Caco-2 (cell line): ENCODE results near the gene GRN. TPM values are rescaled to one million over a fixed set of nuclear protein-coding genes. Genes with fewer than 3 reads are reported as not detected.

Source experiments
- BruUV-seq: library from RNA; stranded (reverse); fragments of 400-500 nt; replicated peaks from 2 replicates; lab custom pipeline; 2021; lab: Mats Ljungman, UMichigan
- CTCF ChIA-PET: fragments of 300-600 bp; sonication (Branson Sonifier 250); formaldehyde crosslinking; loops from one replicate; lab custom pipeline; 2022; ENCODE audit warnings: antibody characterized with exemption; lab: Charles Lee
- POLR2A ChIA-PET: fragments of 300-600 bp; sonication (Branson Sonifier 250); formaldehyde crosslinking; loops from one replicate; lab custom pipeline; 2022; ENCODE audit warnings: antibody characterized with exemption; lab: Charles Lee
- DNase-seq, 2 experiments: peaks; one replicate each; pipeline versions ENCODE4 v3.0.0 to v3.0.0-alpha.2; 2020 to 2022
- H3K27me3 ChIP-seq: replicated peaks from 2 replicates; pipeline ENCODE4 v1.6.0; 2011; ENCODE audit warnings: low read length; ENCODE audit not compliant: control insufficient read depth, insufficient read depth
- H3K36me3 ChIP-seq: 2 replicates; pipeline ENCODE4 v1.5.1; 2011; ENCODE audit warnings: low read length; ENCODE audit not compliant: control insufficient read depth, insufficient read depth
- H3K4me1 ChIP-seq: fragments of 250-450 bp; sonication (Bioruptor Pico); 2 replicates; pipeline ENCODE4 v1.5.1; 2020; ENCODE audit warnings: mild to moderate bottlenecking
- H3K4me3 ChIP-seq: 2 replicates; pipeline ENCODE4 v1.5.1; 2011; ENCODE audit warnings: low read depth, mild to moderate bottlenecking, control low read depth, low read length
- H3K9me3 ChIP-seq: fragments of 250-450 bp; sonication (Bioruptor Pico); 2 replicates; pipeline ENCODE4 v1.5.1; 2020; ENCODE audit warnings: mild to moderate bottlenecking, moderate library complexity
- H3K27ac Mint-ChIP-seq: one replicate; pipeline ENCODE4 v1.8.0; 2022; ENCODE audit warnings: mixed read lengths; ENCODE audit not compliant: unreplicated experiment
- H3K27me3 Mint-ChIP-seq: one replicate; pipeline ENCODE4 v1.8.0; 2022; ENCODE audit warnings: mixed read lengths; ENCODE audit not compliant: insufficient read depth, unreplicated experiment
- H3K36me3 Mint-ChIP-seq: one replicate; pipeline ENCODE4 v1.8.0; 2022; ENCODE audit warnings: mild to moderate bottlenecking, mixed read lengths; ENCODE audit not compliant: insufficient read depth, unreplicated experiment
- H3K4me1 Mint-ChIP-seq: one replicate; pipeline ENCODE4 v1.8.0; 2022; ENCODE audit warnings: low read depth, mixed read lengths; ENCODE audit not compliant: unreplicated experiment
- H3K4me3 Mint-ChIP-seq: one replicate; pipeline ENCODE4 v1.8.0; 2022; ENCODE audit warnings: mild to moderate bottlenecking, moderate library complexity, mixed read lengths; ENCODE audit not compliant: unreplicated experiment
- H3K9me3 Mint-ChIP-seq: one replicate; pipeline ENCODE4 v1.8.0; 2022; ENCODE audit warnings: mixed read lengths; ENCODE audit not compliant: unreplicated experiment
- CTCF ChIP-seq, 2 experiments: fragments of 200-600 bp in 1 of 2; IDR thresholded peaks; 1 replicate in 1 of 2; 2 replicates in 1 of 2; pipeline versions ENCODE4 v1.5.1 to v1.8.0; 2011 to 2022; ENCODE audit warnings: antibody characterized with exemption in 1 of 2, control low read depth in 1 of 2, inconsistent platforms in 1 of 2, low read depth in 1 of 2, low read length in 1 of 2, mild to moderate bottlenecking in 1 of 2, moderate library complexity in 1 of 2; ENCODE audit not compliant: insufficient read depth in 1 of 2, severe bottlenecking in 1 of 2, unreplicated experiment in 1 of 2
- intact Hi-C: fragments of 100-400 bp; cut with micrococcal nuclease; formaldehyde crosslinking; loops from one replicate; pipeline ENCODE4 v1.10.0; 2022; ENCODE audit not compliant: unreplicated experiment
- total RNA-seq: library from RNA; stranded (reverse); gene quantifications from 2 replicates; pipeline ENCODE4 v1.2.3, GENCODE V29; 2022

The GRN gene
- total RNA-seq, 1 experiment from 2014 or later = 167 TPM

GRCh38 chr17:44354582-44355561 is 9.8 kb downstream of the GRN start:
- Mint-ChIP-seq H3K4me3 (no peak overlapping the region), H3K27ac (no peak overlapping the region), H3K4me1 (no peaks in the 10 kb centered on the region), H3K36me3 (no peaks in the 10 kb centered on the region), H3K9me3 (no peaks in the 10 kb centered on the region), H3K27me3 (no peaks in the 10 kb centered on the region)
- Histone ChIP-seq H3K9me3 (no peaks in the 10 kb centered on the region), H3K4me3 (no peak overlapping the region), H3K4me1 (no peaks in the 10 kb centered on the region), H3K27me3 (no peaks in the 10 kb centered on the region), H3K36me3 (peaks cover 2% of the 10 kb centered on the region; the same call in 1 of the 2 replicates)
- ChIA-PET POLR2A (no interaction called here), CTCF (interaction anchor here (0.6 kb wide), 1 partner anchor 65 kb away, joined by 8 read pairs; no protein-coding TSS in a partner anchor)
- intact Hi-C loops = no loop called here
- BruUV-seq = no TSS peak
- TF ChIP-seq CTCF (IDR thresholded peaks at IDR 0.05; ENCODE audit: insufficient read depth in 1 of 2, low read depth in 1 of 2, low read length in 1 of 2, severe bottlenecking in 1 of 2, unreplicated experiment in 1 of 2) = no peak
- no peak for DNase-seq

- ChIA-PET CTCF (interaction anchor here (1.3 kb wide), 1 partner anchor 168 kb away, joined by 3 read pairs; no protein-coding TSS in a partner anchor), POLR2A (no interaction called here)
- H3K9me3 Mint-ChIP-seq = no peaks in the 10 kb centered on the region
- no peaks in the 10 kb centered on the region for H3K27me3 ChIP-seq
- H3K27ac Mint-ChIP-seq = no peak overlapping the region
- DNase-seq = no peak
- intact Hi-C loops = no loop called here
- H3K4me3 ChIP-seq = no peak overlapping the region
- no TSS peak for BruUV-seq
- no peak for TF ChIP-seq CTCF (IDR thresholded peaks at IDR 0.05; ENCODE audit: insufficient read depth in 1 of 2, low read depth in 1 of 2, low read length in 1 of 2, severe bottlenecking in 1 of 2, unreplicated experiment in 1 of 2)
- H3K36me3 Mint-ChIP-seq = no peaks in the 10 kb centered on the region
- peaks cover under 1% of the 10 kb centered on the region; the same call in 1 of the 2 replicates for H3K4me1 ChIP-seq
- peaks cover 2% of the 10 kb centered on the region; the same call in 1 of the 2 replicates for H3K36me3 ChIP-seq
- H3K27me3 Mint-ChIP-seq = no peaks in the 10 kb centered on the region
- no peak overlapping the region for H3K4me3 Mint-ChIP-seq
- H3K9me3 ChIP-seq = no peaks in the 10 kb centered on the region
- H3K4me1 Mint-ChIP-seq = peaks cover 5% of the 10 kb centered on the region
These were observed 10.6 kb downstream of the GRN start for GRCh38 chr17:44355642-44356099.

- Mint-ChIP-seq H3K4me3 (no peak overlapping the region), H3K27me3 (no peaks in the 10 kb centered on the region), H3K9me3 (no peaks in the 10 kb centered on the region), H3K36me3 (no peaks in the 10 kb centered on the region), H3K27ac (no peak overlapping the region), H3K4me1 (peaks cover 11% of the 10 kb centered on the region)
- BruUV-seq = no TSS peak
- CTCF ChIA-PET = interaction anchor here (1.1 to 1.3 kb wide), 3 partner anchors 20 to 167 kb away, joined by 3 to 11 read pairs (median 3); no protein-coding TSS in a partner anchor
- Histone ChIP-seq H3K9me3 (no peaks in the 10 kb centered on the region), H3K4me3 (no peak overlapping the region), H3K4me1 (peaks cover 6% of the 10 kb centered on the region; the same call in 1 of the 2 replicates), H3K27me3 (no peaks in the 10 kb centered on the region), H3K36me3 (no peaks in the 10 kb centered on the region)
- POLR2A ChIA-PET = no interaction called here
- DNase-seq = no peak
- TF ChIP-seq CTCF (IDR thresholded peaks at IDR 0.05; ENCODE audit: insufficient read depth in 1 of 2, low read depth in 1 of 2, low read length in 1 of 2, severe bottlenecking in 1 of 2, unreplicated experiment in 1 of 2) = no peak
- intact Hi-C loops = no loop called here
These were observed 11.1 kb downstream of the GRN start for GRCh38 chr17:44356241-44356640.
